ENCODE measurements around the gene EPSTI1. TPM values are rescaled to one million over a fixed set of nuclear protein-coding genes. Genes with fewer than 3 reads are reported as not detected.

Gene EPSTI1
- total RNA-seq, 6 experiments from 2014 or later, result 2.5 to 9.9 (median 5.2) TPM

DNA sequence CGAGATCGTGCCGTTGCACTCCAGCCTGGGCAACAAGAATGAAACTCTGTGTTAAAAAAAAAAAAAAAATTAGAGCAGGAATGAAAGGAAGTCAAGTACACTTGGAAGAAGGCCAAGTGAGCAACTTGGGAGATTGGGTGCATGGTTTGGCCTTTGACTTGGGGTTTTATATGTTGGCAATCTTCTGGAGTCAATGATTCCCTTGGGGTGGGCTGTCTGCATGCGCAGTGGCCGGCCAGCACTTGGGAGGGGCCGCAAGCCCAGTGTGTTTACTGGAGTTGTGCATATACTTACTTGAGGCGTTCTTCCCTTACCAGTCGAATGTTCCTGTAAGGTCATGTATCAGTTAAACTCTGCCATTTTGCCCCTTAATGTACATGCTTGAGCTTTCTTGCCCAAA is 106.7 kb downstream of the EPSTI1 start:
- no peaks in the 10 kb centered on the region for H3K9me3 ChIP-seq
- ATAC-seq, result no peak
- no peak for TF ChIP-seq POLR2A (IDR thresholded peaks at IDR 0.05)
- TF ChIP-seq, protein P1, sequence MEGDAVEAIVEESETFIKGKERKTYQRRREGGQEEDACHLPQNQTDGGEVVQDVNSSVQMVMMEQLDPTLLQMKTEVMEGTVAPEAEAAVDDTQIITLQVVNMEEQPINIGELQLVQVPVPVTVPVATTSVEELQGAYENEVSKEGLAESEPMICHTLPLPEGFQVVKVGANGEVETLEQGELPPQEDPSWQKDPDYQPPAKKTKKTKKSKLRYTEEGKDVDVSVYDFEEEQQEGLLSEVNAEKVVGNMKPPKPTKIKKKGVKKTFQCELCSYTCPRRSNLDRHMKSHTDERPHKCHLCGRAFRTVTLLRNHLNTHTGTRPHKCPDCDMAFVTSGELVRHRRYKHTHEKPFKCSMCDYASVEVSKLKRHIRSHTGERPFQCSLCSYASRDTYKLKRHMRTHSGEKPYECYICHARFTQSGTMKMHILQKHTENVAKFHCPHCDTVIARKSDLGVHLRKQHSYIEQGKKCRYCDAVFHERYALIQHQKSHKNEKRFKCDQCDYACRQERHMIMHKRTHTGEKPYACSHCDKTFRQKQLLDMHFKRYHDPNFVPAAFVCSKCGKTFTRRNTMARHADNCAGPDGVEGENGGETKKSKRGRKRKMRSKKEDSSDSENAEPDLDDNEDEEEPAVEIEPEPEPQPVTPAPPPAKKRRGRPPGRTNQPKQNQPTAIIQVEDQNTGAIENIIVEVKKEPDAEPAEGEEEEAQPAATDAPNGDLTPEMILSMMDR (IDR thresholded peaks at IDR 0.05), result no peak
- no peaks in the 10 kb centered on the region for H3K4me1 ChIP-seq
- no peak for DNase-seq
- WGBS (ENCODE audit: insufficient coverage, low coverage, low lambda C conversion rate, missing lambda C conversion rate), result 89% methylated on average over 3 of the region's 8 CpGs
- no peak overlapping the region for H3K27ac ChIP-seq
- H3K36me3 ChIP-seq, result no peaks in the 10 kb centered on the region
- no peak overlapping the region for H3K4me3 ChIP-seq
- intact Hi-C loops (cut with DNase I), result no loop called here
- no peaks in the 10 kb centered on the region for H3K27me3 ChIP-seq

DNA sequence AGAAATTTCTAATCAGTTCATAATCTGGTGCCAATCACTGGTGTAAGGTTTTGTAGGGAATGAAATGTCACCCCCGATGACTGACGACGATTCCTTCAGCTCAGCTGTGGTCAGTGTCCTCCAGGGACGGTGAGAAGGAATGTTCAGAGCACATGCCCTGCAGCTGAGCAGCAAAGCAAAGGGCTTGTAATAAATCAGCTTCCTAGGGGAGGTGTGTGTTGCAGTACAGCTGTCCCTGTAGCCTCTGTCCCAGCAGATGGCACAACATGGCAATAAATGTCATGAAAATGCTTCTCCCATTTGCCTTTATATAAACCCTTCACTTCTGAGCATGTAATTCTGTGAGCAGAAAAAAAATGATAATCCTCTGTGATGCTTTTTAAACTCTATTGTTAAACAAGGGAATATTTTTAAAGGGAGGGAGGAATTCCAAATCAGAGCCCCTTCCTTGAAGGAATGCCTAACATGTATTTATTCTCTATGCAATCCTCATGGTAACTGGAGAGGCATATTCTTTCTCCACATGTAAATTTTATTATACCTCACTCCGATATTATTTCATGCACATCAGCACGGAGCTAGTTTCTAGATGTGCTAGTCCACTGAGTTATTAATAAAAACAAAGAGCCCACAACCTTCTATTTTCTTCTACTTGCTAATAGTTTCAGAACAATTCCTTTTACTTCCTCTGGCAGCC is 108.1 kb downstream of the EPSTI1 start:
- Histone ChIP-seq H3K36me3 (no peaks in the 10 kb centered on the region), H3K27me3 (no peaks in the 10 kb centered on the region), H3K9me3 (no peaks in the 10 kb centered on the region), H3K4me1 (no peaks in the 10 kb centered on the region), H3K27ac (no peak overlapping the region), H3K4me3 (no peak overlapping the region)
- DNase-seq (no peak), ATAC-seq (peak in 2 of 4 donors; percentile 20 to 44)
- 44% methylated on average over 6 of the region's 6 CpGs for WGBS (ENCODE audit: insufficient coverage, low coverage, low lambda C conversion rate, missing lambda C conversion rate)
- intact Hi-C loops (cut with DNase I), result no loop called here
- TF ChIP-seq, protein P1 (IDR thresholded peaks at IDR 0.05), result peak in 1 of 4 donors; percentile 6
- TF ChIP-seq POLR2A (IDR thresholded peaks at IDR 0.05), result no peak

DNA sequence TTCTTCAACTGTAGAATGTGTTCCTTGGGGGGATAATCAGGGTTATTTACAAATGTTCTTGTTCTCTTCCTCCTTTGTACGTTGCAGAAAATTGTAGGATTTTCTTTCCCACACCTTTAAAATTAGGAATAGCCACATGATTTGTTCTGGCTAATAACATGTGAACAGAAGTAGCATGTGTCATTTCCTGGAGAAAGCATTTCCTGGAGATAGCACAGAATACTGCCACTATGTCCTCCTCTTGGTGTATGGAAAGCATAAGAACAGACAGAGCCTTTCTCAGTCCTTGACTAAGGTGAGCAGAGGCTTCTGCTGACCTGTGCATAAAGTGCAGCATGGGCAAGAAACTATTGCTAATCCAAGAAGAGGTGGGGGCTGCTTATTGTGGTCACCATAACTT is 108.9 kb downstream of the EPSTI1 start:
- Histone ChIP-seq H3K36me3 (no peaks in the 10 kb centered on the region), H3K4me1 (no peaks in the 10 kb centered on the region), H3K4me3 (no peak overlapping the region), H3K27me3 (no peaks in the 10 kb centered on the region), H3K9me3 (no peaks in the 10 kb centered on the region), H3K27ac (no peak overlapping the region)
- no peak for DNase-seq
- TF ChIP-seq, protein P1 (IDR thresholded peaks at IDR 0.05), result no peak
- no peak for TF ChIP-seq POLR2A (IDR thresholded peaks at IDR 0.05)
- WGBS (ENCODE audit: insufficient coverage, low coverage, low lambda C conversion rate, missing lambda C conversion rate), result 41% methylated on average over 1 of the region's 1 CpG
- intact Hi-C loops (cut with DNase I), result no loop called here
- no peak for ATAC-seq

DNA sequence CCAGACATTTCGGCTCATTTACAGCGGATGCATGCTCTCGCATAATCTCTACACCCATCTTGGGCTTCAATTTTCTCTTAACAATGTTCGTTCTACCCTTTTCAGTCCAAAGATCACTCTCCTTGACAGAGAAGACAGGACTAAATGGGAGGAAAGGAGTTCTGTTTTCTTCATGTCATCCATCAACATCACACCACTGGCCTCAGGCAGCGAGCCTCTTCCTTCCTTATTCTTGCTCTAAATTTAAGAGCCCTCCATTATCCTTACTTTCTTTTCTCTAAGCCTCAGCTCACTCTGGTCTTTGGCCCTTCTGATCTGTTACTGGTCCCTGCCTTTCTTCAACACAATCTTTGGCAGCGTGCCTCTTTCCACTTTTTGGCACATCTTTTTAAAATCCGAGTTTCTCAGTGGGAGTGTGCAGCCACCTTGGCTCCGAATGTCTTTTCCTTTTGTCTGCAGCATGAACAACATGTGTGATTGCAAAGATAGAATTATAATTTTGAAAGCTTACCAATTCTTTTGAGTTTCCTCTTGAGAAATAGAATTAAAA is 111.9 kb downstream of the EPSTI1 start:
- TF ChIP-seq, protein P1 (IDR thresholded peaks at IDR 0.05), result no peak
- TF ChIP-seq POLR2A (IDR thresholded peaks at IDR 0.05), result no peak
- ATAC-seq (no peak), DNase-seq (no peak)
- no peaks in the 10 kb centered on the region for H3K4me1 ChIP-seq
- no peaks in the 10 kb centered on the region for H3K27me3 ChIP-seq
- no peak overlapping the region for H3K4me3 ChIP-seq
- 34% methylated on average over 8 of the region's 8 CpGs for WGBS (ENCODE audit: insufficient coverage, low coverage, low lambda C conversion rate, missing lambda C conversion rate)
- intact Hi-C loops (cut with DNase I), result no loop called here
- no peaks in the 10 kb centered on the region for H3K36me3 ChIP-seq
- no peaks in the 10 kb centered on the region for H3K9me3 ChIP-seq
- H3K27ac ChIP-seq, result no peak overlapping the region

Measured in right lobe of liver (tissue), 6 donors.